B cell (primary cell): ENCODE results near the gene HNF1B. TPM values are rescaled to one million over a fixed set of nuclear protein-coding genes. Genes with fewer than 3 reads are reported as not detected.

Experiments
- ATAC-seq: fragments of 200-7000 bp; cut with Tn5 transposase; one replicate; pipeline ENCODE4 v1.10.0; 2021; ENCODE audit warnings: low read depth, mild to moderate bottlenecking, moderate number of reproducible peaks, moderate library complexity
- CTCF ChIA-PET: fragments of 350-600 bp; sonication (Branson Sonifier 250); formaldehyde crosslinking; loops from one replicate; lab custom pipeline; 2021; ENCODE audit warnings: antibody characterized with exemption, inconsistent platforms; lab: Charles Lee
- POLR2A ChIA-PET: fragments of 350-600 bp; sonication (Branson Sonifier 250); formaldehyde crosslinking; loops from one replicate; lab custom pipeline; 2021; ENCODE audit warnings: antibody characterized with exemption; lab: Charles Lee
- DNase-seq: peaks from one replicate; pipeline ENCODE4 v3.0.0; 2013
- H2AFZ ChIP-seq: 2 replicates; pipeline ENCODE4 v1.6.1; 2012; ENCODE audit warnings: mild to moderate bottlenecking, low read depth, low read length; ENCODE audit not compliant: insufficient read depth, poor library complexity, severe bottlenecking
- H3K27ac ChIP-seq, 2 donors: 1 replicate in 1 of 2; 2 replicates in 1 of 2; pipeline ENCODE4 v1.5.1; 2012 to 2013; ENCODE audit warnings: low read length in 2 of 2, mild to moderate bottlenecking in 2 of 2, moderate library complexity in 1 of 2
- H3K27me3 ChIP-seq, 4 experiments: fragments of 200-600 bp in 1 of 4; sonication (generic) in 1 of 4; replicated peaks in 1 of 4; 1 replicate in 2 of 4; 2 replicates in 2 of 4; pipeline versions ENCODE4 v1.6.1 to v1.7.0; 2013 to 2016; ENCODE audit warnings: low read length in 3 of 4, mild to moderate bottlenecking in 2 of 4, mixed read lengths in 1 of 4, moderate library complexity in 1 of 4; ENCODE audit not compliant: insufficient read depth in 4 of 4, control insufficient read depth in 3 of 4; ENCODE audit errors: control extremely low read depth in 1 of 4
- H3K36me3 ChIP-seq, 2 experiments: replicated peaks in 1 of 2; 1 replicate in 1 of 2; 2 replicates in 1 of 2; pipeline versions ENCODE4 v1.6.1 to v1.7.1; 2013; ENCODE audit warnings: low read length in 1 of 2; ENCODE audit not compliant: insufficient read depth in 2 of 2, control insufficient read depth in 1 of 2; ENCODE audit errors: control extremely low read depth in 1 of 2, extremely low read depth in 1 of 2
- H3K4me1 ChIP-seq, 2 donors: fragments of 200-600 bp in 1 of 2; sonication (generic) in 1 of 2; 1 replicate in 1 of 2; 2 replicates in 1 of 2; pipeline versions ENCODE4 v1.5.1 to v1.6.1; 2013 to 2017; ENCODE audit warnings: low read length in 2 of 2; ENCODE audit not compliant: control insufficient read depth in 2 of 2, insufficient read depth in 2 of 2
- H3K4me2 ChIP-seq: replicated peaks from 2 replicates; pipeline ENCODE3; 2012; ENCODE audit warnings: mild to moderate bottlenecking, low read depth, low read length; ENCODE audit not compliant: poor library complexity, severe bottlenecking
- H3K4me3 ChIP-seq, 5 experiments: fragments of 200-600 bp in 1 of 5; sonication (generic) in 1 of 5; 1 replicate in 3 of 5; 2 replicates in 2 of 5; pipeline versions ENCODE4 v1.5.1 to v1.7.0; 2011 to 2016; ENCODE audit warnings: low read length in 4 of 5, mild to moderate bottlenecking in 4 of 5, low read depth in 2 of 5, control low read depth in 1 of 5, moderate library complexity in 1 of 5; ENCODE audit not compliant: insufficient read depth in 1 of 5; ENCODE audit errors: control extremely low read depth in 1 of 5, extremely low read depth in 1 of 5
- H3K79me2 ChIP-seq: fragments of 200-600 bp; sonication (generic); one replicate; pipeline ENCODE4 v1.6.0; 2016; ENCODE audit warnings: low read length; ENCODE audit not compliant: control insufficient read depth, insufficient read depth
- H3K9ac ChIP-seq: fragments of 200-600 bp; sonication (generic); 2 replicates; pipeline ENCODE4 v1.6.1; 2017; ENCODE audit warnings: mild to moderate bottlenecking, low read length, moderate library complexity
- H3K9me3 ChIP-seq, 3 donors: one replicate each; pipeline versions ENCODE4 v1.6.1 to v1.7.1; 2013; ENCODE audit warnings: low read length in 2 of 3; ENCODE audit not compliant: control insufficient read depth in 2 of 3, insufficient read depth in 1 of 3; ENCODE audit errors: control extremely low read depth in 1 of 3
- H4K20me1 ChIP-seq: 2 replicates; pipeline ENCODE4 v1.6.0; 2012; ENCODE audit warnings: mild to moderate bottlenecking, low read length; ENCODE audit not compliant: insufficient read depth, control insufficient read depth, poor library complexity, severe bottlenecking
- H3K27ac Mint-ChIP-seq: one replicate; pipeline ENCODE4 v1.8.0; 2021; ENCODE audit warnings: mixed read lengths
- H3K27me3 Mint-ChIP-seq: one replicate; pipeline ENCODE4 v1.8.0; 2021; ENCODE audit warnings: mixed read lengths
- H3K4me1 Mint-ChIP-seq: one replicate; pipeline ENCODE4 v1.8.0; 2021; ENCODE audit warnings: mixed read lengths
- H3K4me3 Mint-ChIP-seq: one replicate; pipeline ENCODE4 v1.8.0; 2021; ENCODE audit warnings: mixed read lengths
- H3K9me3 Mint-ChIP-seq: one replicate; pipeline ENCODE4 v1.8.0; 2022; ENCODE audit warnings: mixed read lengths; ENCODE audit not compliant: insufficient read depth
- CTCF ChIP-seq: fragments of 200-600 bp; IDR thresholded peaks from one replicate; pipeline ENCODE4 v1.8.0; 2022; ENCODE audit warnings: antibody characterized with exemption, mild to moderate bottlenecking
- EZH2 ChIP-seq: IDR thresholded peaks from 2 replicates; pipeline ENCODE4 v1.6.1; 2012; ENCODE audit warnings: borderline replicate concordance, low read depth, mild to moderate bottlenecking, moderate library complexity, low read length; ENCODE audit not compliant: insufficient read depth, poor library complexity, severe bottlenecking
- WGBS: methylation state at CpG from one replicate; pipeline ENCODE4 v1.1.5; 2013; ENCODE audit warnings: missing lambda C conversion rate; ENCODE audit not compliant: insufficient coverage; 5-methylcytosine and 5-hydroxymethylcytosine counted together
- intact Hi-C: fragments of 100-400 bp; cut with micrococcal nuclease; formaldehyde crosslinking; loops from one replicate; pipeline ENCODE4 v1.10.0; 2022
- polyA plus RNA-seq: library from polyadenylated mRNA; depleted of rRNA; stranded (reverse); fragments of >200 nt; gene quantifications from 2 replicates; pipeline ENCODE4 v1.2.3, GENCODE V29; 2012
- total RNA-seq, 2 donors: library from RNA; stranded (reverse); fragments of 120-200 nt in 1 of 2; gene quantifications; 1 replicate in 1 of 2; 2 replicates in 1 of 2; pipeline versions ENCODE4 v1.2.3 to v1.2.4, GENCODE V29; 2013 to 2022

Gene HNF1B
- total and polyA plus RNA-seq, 2 donors (not counting 1 experiment from before 2014, with no cell fraction given), result 1.5 TPM; not detected in 1

DNA sequence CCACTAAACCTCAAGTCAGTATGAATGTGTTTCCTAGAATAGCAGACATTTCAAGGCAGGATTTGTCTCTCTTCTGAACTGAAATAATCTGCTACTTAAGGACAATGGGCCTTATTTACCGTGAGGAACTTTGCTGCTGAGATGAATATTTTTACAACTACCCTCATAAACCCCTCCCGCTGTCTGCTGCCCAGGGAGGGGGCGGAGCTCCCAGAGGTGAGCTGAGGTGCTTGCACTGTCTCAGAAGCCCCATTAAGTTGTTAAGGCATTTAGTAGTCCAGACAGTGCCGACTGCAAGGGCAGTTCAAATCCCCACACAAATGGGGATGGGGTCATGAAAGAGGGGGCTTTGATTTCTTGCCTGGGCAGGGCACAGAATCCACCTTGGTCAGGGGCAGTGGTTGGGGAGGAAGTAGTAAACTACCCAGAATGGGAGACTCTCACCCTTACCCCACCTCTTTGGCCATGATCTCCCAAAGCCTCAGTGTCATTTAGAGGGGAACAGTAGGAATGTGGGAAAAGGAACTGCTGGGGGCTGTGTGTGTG is 19.2 kb downstream of the HNF1B start:
- Histone ChIP-seq H3K4me1 (no peaks in the 10 kb centered on the region), H3K9ac (no peak overlapping the region), H3K27me3 (peaks cover 0 to 6% (median 3%) of the 10 kb centered on the region in 4 experiments), H3K36me3 (no peaks in the 10 kb centered on the region), H3K4me3 (no peak overlapping the region), H4K20me1 (no peaks in the 10 kb centered on the region), H3K27ac (no peak overlapping the region), H3K9me3 (no peaks in the 10 kb centered on the region), H3K79me2 (no peaks in the 10 kb centered on the region), H2AFZ (no peak overlapping the region), H3K4me2 (no peak overlapping the region)
- Mint-ChIP-seq H3K27me3 (peaks cover 2% of the 10 kb centered on the region), H3K4me1 (no peaks in the 10 kb centered on the region), H3K27ac (no peak overlapping the region), H3K4me3 (no peak overlapping the region), H3K9me3 (no peaks in the 10 kb centered on the region)
- TF ChIP-seq EZH2 (no peak), CTCF (no peak)
- ATAC-seq (no peak), DNase-seq (no peak)
- intact Hi-C loops, result no loop called here
- CTCF ChIA-PET, result interaction anchor here (1.1 kb wide), 1 partner anchor 66 kb away, joined by 3 read pairs; no protein-coding TSS in a partner anchor
- WGBS, result no CpG with 5 or more reads among the region's 4 CpGs
- POLR2A ChIA-PET, result no interaction called here

- ChIA-PET POLR2A (no interaction called here), CTCF (interaction anchor here (1.1 to 1.3 kb wide), 2 partner anchors 10 to 67 kb away, joined by 3 read pairs; no protein-coding TSS in a partner anchor)
- 80% methylated on average over 5 of the region's 5 CpGs for WGBS
- TF ChIP-seq EZH2 (no peak), CTCF (no peak)
- Histone ChIP-seq H3K36me3 (no peaks in the 10 kb centered on the region), H3K4me2 (no peak overlapping the region), H3K27ac (no peak overlapping the region), H3K9ac (no peak overlapping the region), H3K79me2 (no peaks in the 10 kb centered on the region), H3K27me3 (peaks cover 0 to 6% (median 3%) of the 10 kb centered on the region in 4 experiments), H3K9me3 (no peaks in the 10 kb centered on the region), H3K4me3 (no peak overlapping the region), H3K4me1 (no peaks in the 10 kb centered on the region), H2AFZ (no peak overlapping the region), H4K20me1 (no peaks in the 10 kb centered on the region)
- no peaks in the 10 kb centered on the region for H3K9me3 Mint-ChIP-seq
- no peaks in the 10 kb centered on the region for H3K4me1 Mint-ChIP-seq
- peaks cover 2% of the 10 kb centered on the region for H3K27me3 Mint-ChIP-seq
- ATAC-seq (no peak), DNase-seq (no peak)
- no peak overlapping the region for H3K27ac Mint-ChIP-seq
- intact Hi-C loops, result no loop called here
- H3K4me3 Mint-ChIP-seq, result no peak overlapping the region
Measured at GRCh38 chr17:37725021-37725595, 19.8 kb downstream of the HNF1B start.
